Loucy (cell line): ENCODE data around the gene GALR2.

ENCODE experiments used
- H2AFZ ChIP-seq: fragments of 200-600 bp; sonication (generic); 2 replicates; pipeline ENCODE4 v1.6.0; 2016; ENCODE audit warnings: antibody characterized with exemption, mild to moderate bottlenecking, low read length, moderate library complexity
- H3F3A ChIP-seq: fragments of 200-600 bp; 2 replicates; pipeline ENCODE4 v1.6.0; 2016; ENCODE audit warnings: antibody characterized with exemption, low read depth, mild to moderate bottlenecking
- H3K27me3 ChIP-seq: fragments of 200-600 bp; sonication (generic); 2 replicates; pipeline ENCODE4 v1.6.1; 2014; ENCODE audit warnings: low read length, mild to moderate bottlenecking; ENCODE audit not compliant: insufficient read depth, poor library complexity, severe bottlenecking
- H3K36me3 ChIP-seq: fragments of 200-600 bp; sonication (generic); 2 replicates; pipeline ENCODE4 v1.6.1; 2016; ENCODE audit warnings: low read length; ENCODE audit not compliant: insufficient read depth
- H3K4me1 ChIP-seq: fragments of 200-600 bp; sonication (generic); 2 replicates; pipeline ENCODE4 v1.5.1; 2014; ENCODE audit warnings: low read length, mild to moderate bottlenecking; ENCODE audit not compliant: insufficient read depth, poor library complexity, severe bottlenecking
- H3K4me2 ChIP-seq: fragments of 200-600 bp; sonication (generic); 2 replicates; pipeline ENCODE4 v1.6.0; 2014; ENCODE audit warnings: antibody characterized with exemption, low read length, low read depth, mild to moderate bottlenecking; ENCODE audit not compliant: poor library complexity, severe bottlenecking
- H3K4me3 ChIP-seq: fragments of 200-600 bp; sonication (generic); 2 replicates; pipeline ENCODE4 v1.5.1; 2014; ENCODE audit warnings: low read length, mild to moderate bottlenecking, mixed read lengths; ENCODE audit not compliant: poor library complexity, severe bottlenecking
- H3K79me2 ChIP-seq: fragments of 200-600 bp; sonication (generic); 2 replicates; pipeline ENCODE4 v1.6.1; 2014; ENCODE audit warnings: low read length; ENCODE audit not compliant: insufficient read depth
- H3K9ac ChIP-seq: fragments of 200-600 bp; sonication (generic); 2 replicates; pipeline ENCODE4 v1.6.0; 2014; ENCODE audit warnings: mild to moderate bottlenecking, low read depth, low read length, moderate library complexity; ENCODE audit not compliant: poor library complexity, severe bottlenecking
- H3K9me2 ChIP-seq: fragments of 200-600 bp; sonication (generic); replicated peaks from 2 replicates; pipeline ENCODE4 v1.6.1; 2016; ENCODE audit warnings: low read depth, low read length, mixed read lengths
- H3K9me3 ChIP-seq: fragments of 200-600 bp; sonication (generic); 2 replicates; pipeline ENCODE4 v1.6.1; 2014; ENCODE audit warnings: mild to moderate bottlenecking, antibody characterized with exemption, low read length, low read depth; ENCODE audit not compliant: insufficient read depth
- H4K20me1 ChIP-seq: fragments of 200-600 bp; sonication (generic); 2 replicates; pipeline ENCODE4 v1.6.0; 2014; ENCODE audit warnings: antibody characterized with exemption, low read length, mild to moderate bottlenecking; ENCODE audit not compliant: insufficient read depth, poor library complexity, severe bottlenecking
- EZH2phosphoT487 ChIP-seq: fragments of 200-600 bp; IDR thresholded peaks from 2 replicates; pipeline ENCODE4 v1.6.1; 2018; ENCODE audit warnings: antibody characterized with exemption, mild to moderate bottlenecking, moderate library complexity, borderline replicate concordance
- TF ChIP-seq, protein P1 (sequence below): fragments of 200-600 bp; sonication (generic); conservative IDR thresholded peaks from 2 replicates; pipeline ENCODE4 v1.5.1; 2014; ENCODE audit warnings: mild to moderate bottlenecking, antibody characterized with exemption, low read length

Gene GALR2

GRCh38 chr17:76121932-76122430 is 47.4 kb downstream of the GALR2 start:
- no peaks in the 10 kb centered on the region for H3K9me3 ChIP-seq
- H3K4me3 ChIP-seq, result no peak overlapping the region
- H3K9ac ChIP-seq, result no peak overlapping the region
- TF ChIP-seq EZH2phosphoT487, result no peak
- TF ChIP-seq, protein P1, sequence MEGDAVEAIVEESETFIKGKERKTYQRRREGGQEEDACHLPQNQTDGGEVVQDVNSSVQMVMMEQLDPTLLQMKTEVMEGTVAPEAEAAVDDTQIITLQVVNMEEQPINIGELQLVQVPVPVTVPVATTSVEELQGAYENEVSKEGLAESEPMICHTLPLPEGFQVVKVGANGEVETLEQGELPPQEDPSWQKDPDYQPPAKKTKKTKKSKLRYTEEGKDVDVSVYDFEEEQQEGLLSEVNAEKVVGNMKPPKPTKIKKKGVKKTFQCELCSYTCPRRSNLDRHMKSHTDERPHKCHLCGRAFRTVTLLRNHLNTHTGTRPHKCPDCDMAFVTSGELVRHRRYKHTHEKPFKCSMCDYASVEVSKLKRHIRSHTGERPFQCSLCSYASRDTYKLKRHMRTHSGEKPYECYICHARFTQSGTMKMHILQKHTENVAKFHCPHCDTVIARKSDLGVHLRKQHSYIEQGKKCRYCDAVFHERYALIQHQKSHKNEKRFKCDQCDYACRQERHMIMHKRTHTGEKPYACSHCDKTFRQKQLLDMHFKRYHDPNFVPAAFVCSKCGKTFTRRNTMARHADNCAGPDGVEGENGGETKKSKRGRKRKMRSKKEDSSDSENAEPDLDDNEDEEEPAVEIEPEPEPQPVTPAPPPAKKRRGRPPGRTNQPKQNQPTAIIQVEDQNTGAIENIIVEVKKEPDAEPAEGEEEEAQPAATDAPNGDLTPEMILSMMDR, result no peak
- H3K9me2 ChIP-seq, result no peaks in the 10 kb centered on the region
- H2AFZ ChIP-seq, result no peak overlapping the region
- H3F3A ChIP-seq, result no peaks in the 10 kb centered on the region
- H3K79me2 ChIP-seq, result no peaks in the 10 kb centered on the region
- H3K27me3 ChIP-seq, result no peaks in the 10 kb centered on the region
- no peaks in the 10 kb centered on the region for H4K20me1 ChIP-seq
- H3K36me3 ChIP-seq, result no peaks in the 10 kb centered on the region
- H3K4me1 ChIP-seq, result no peaks in the 10 kb centered on the region
- no peak overlapping the region for H3K4me2 ChIP-seq

DNA sequence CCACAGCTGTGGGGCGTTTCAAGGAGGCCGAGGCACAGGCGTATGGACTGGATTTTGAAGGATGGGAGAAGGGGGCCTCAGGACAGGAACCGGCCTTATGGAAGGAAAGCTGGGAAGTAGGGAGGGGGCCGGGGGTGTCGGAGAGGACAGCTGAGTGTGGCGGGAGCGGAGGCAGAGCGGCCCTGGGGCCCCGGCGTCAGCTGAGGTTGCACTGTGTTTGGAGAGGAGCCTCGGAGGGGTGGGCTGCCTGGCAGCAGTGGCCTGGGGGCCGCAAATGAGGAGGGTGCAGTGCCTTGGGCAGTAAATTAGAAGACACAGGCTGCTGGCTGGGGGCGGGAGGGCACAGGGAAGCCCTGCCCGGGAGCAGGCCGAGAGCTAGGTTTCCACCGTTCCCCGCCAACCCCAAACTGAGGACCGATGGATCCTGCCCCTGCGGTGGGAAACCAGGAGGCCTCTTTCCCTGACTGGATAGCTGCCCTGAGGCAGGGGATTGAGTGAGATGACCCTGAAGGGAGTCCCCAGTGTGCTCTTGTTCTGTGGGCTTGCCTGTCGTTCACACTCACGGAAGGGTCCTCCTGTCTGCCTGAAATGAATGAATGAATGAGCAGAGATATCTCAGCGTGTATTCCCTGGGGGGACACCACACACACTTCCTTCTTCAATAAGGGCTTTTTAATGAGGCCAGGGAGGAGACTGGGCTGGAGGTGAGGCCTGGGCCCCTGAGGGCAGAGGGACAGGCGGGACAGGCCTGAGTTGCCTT is 48.0 kb downstream of the GALR2 start:
- H3F3A ChIP-seq, result no peaks in the 10 kb centered on the region
- H3K36me3 ChIP-seq, result no peaks in the 10 kb centered on the region
- H3K79me2 ChIP-seq, result no peaks in the 10 kb centered on the region
- no peaks in the 10 kb centered on the region for H3K9me3 ChIP-seq
- no peak overlapping the region for H3K9ac ChIP-seq
- H3K9me2 ChIP-seq, result no peaks in the 10 kb centered on the region
- no peaks in the 10 kb centered on the region for H3K27me3 ChIP-seq
- no peak overlapping the region for H2AFZ ChIP-seq
- H3K4me3 ChIP-seq, result no peak overlapping the region
- H4K20me1 ChIP-seq, result no peaks in the 10 kb centered on the region
- no peaks in the 10 kb centered on the region for H3K4me1 ChIP-seq
- TF ChIP-seq, protein P1, result no peak
- no peak overlapping the region for H3K4me2 ChIP-seq

GRCh38 chr17:76123191-76123499 is 48.6 kb downstream of the GALR2 start:
- H3K4me3 ChIP-seq, result no peak overlapping the region
- H3K79me2 ChIP-seq, result no peaks in the 10 kb centered on the region
- TF ChIP-seq, protein P1, result no peak
- TF ChIP-seq EZH2phosphoT487, result no peak
- H3K9me2 ChIP-seq, result no peaks in the 10 kb centered on the region
- no peak overlapping the region for H3K9ac ChIP-seq
- H3K9me3 ChIP-seq, result no peaks in the 10 kb centered on the region
- H3K27me3 ChIP-seq, result no peaks in the 10 kb centered on the region
- no peaks in the 10 kb centered on the region for H3F3A ChIP-seq
- no peak overlapping the region for H2AFZ ChIP-seq
- no peaks in the 10 kb centered on the region for H3K36me3 ChIP-seq
- no peaks in the 10 kb centered on the region for H3K4me1 ChIP-seq
- H3K4me2 ChIP-seq, result no peak overlapping the region
- no peaks in the 10 kb centered on the region for H4K20me1 ChIP-seq
